Uterus (tissue), 2 donors: Measurements from ENCODE around the gene SERP2.

Experiments
- POLR2A ChIP-seq, 2 donors: fragments of 450-650 bp; IDR thresholded peaks; one replicate each; pipeline ENCODE4 v1.6.1; 2016; ENCODE audit warnings: antibody characterized with exemption in 2 of 2, mild to moderate bottlenecking in 1 of 2, moderate library complexity in 1 of 2
- TF ChIP-seq, protein P1 (sequence below), 4 experiments: fragments of 200-600 bp in 2 of 4; fragments of 450-650 bp in 2 of 4; sonication (generic) in 2 of 4; IDR thresholded peaks; one replicate each; pipeline ENCODE4 v1.5.1; 2016 to 2019; ENCODE audit warnings: antibody characterized with exemption in 4 of 4, mild to moderate bottlenecking in 2 of 4, moderate library complexity in 1 of 4

DNA sequence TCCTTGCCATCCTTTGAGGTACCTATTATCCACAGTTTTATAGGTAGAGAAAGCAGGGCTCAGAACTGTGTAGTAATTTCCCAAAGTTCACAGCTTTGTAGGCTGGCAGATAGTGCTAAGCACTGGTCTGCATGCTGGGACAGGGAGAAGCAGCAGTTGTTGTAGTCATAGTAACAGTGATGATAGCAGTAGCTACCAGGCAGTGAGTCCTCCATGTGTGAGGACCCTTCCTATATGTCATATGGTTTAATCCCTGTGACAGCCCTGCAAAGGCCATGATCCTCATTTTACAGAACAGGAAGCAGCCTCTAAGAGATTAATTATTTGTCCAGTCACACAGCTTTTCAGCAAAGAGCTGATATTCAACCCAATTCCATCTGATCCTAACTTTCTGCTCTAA, 21.0 kb downstream of the SERP2 start:
- TF ChIP-seq, protein P1, sequence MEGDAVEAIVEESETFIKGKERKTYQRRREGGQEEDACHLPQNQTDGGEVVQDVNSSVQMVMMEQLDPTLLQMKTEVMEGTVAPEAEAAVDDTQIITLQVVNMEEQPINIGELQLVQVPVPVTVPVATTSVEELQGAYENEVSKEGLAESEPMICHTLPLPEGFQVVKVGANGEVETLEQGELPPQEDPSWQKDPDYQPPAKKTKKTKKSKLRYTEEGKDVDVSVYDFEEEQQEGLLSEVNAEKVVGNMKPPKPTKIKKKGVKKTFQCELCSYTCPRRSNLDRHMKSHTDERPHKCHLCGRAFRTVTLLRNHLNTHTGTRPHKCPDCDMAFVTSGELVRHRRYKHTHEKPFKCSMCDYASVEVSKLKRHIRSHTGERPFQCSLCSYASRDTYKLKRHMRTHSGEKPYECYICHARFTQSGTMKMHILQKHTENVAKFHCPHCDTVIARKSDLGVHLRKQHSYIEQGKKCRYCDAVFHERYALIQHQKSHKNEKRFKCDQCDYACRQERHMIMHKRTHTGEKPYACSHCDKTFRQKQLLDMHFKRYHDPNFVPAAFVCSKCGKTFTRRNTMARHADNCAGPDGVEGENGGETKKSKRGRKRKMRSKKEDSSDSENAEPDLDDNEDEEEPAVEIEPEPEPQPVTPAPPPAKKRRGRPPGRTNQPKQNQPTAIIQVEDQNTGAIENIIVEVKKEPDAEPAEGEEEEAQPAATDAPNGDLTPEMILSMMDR (IDR thresholded peaks at IDR 0.05): no peak
- no peak for TF ChIP-seq POLR2A (IDR thresholded peaks at IDR 0.05)
